KMS-11 (cell line): ENCODE data around the gene ALPK3.

ENCODE experiments used
- H2AFZ ChIP-seq: fragments of 200-600 bp; sonication (generic); 2 replicates; pipeline ENCODE4 v1.6.1; 2016; ENCODE audit warnings: antibody characterized with exemption, mixed run types, low read depth
- H3K27ac ChIP-seq: fragments of 200-600 bp; sonication (generic); 2 replicates; pipeline ENCODE4 v1.6.1; 2016; ENCODE audit warnings: mild to moderate bottlenecking, mixed run types
- H3K27me3 ChIP-seq: fragments of 200-600 bp; sonication (generic); 2 replicates; pipeline ENCODE4 v1.6.1; 2017; ENCODE audit warnings: mild to moderate bottlenecking, low read depth, mixed run types, moderate library complexity; ENCODE audit not compliant: insufficient read depth
- H3K36me3 ChIP-seq: fragments of 200-600 bp; sonication (generic); 2 replicates; pipeline ENCODE4 v1.6.1; 2017; ENCODE audit warnings: mild to moderate bottlenecking, mixed run types; ENCODE audit not compliant: insufficient read depth
- H3K4me1 ChIP-seq: fragments of 200-600 bp; sonication (generic); 2 replicates; pipeline ENCODE4 v1.6.1; 2016; ENCODE audit warnings: mild to moderate bottlenecking, low read depth, mixed run types; ENCODE audit not compliant: poor library complexity, severe bottlenecking
- H3K4me2 ChIP-seq: fragments of 200-600 bp; sonication (generic); 2 replicates; pipeline ENCODE4 v1.7.0; 2016; ENCODE audit warnings: mild to moderate bottlenecking, mixed run types
- H3K4me3 ChIP-seq: fragments of 200-600 bp; sonication (generic); IDR thresholded peaks from 2 replicates; pipeline ENCODE4 v1.6.1; 2017; ENCODE audit warnings: low read depth, low read length, mixed read lengths; ENCODE audit not compliant: insufficient read depth
- H3K79me2 ChIP-seq: fragments of 200-600 bp; sonication (generic); 2 replicates; pipeline ENCODE4 v1.6.1; 2016; ENCODE audit warnings: low read depth, mixed run types; ENCODE audit not compliant: insufficient read depth
- H3K9ac ChIP-seq: fragments of 200-600 bp; sonication (generic); 2 replicates; pipeline ENCODE4 v1.6.1; 2016; ENCODE audit warnings: mild to moderate bottlenecking, mixed run types
- H4K20me1 ChIP-seq: fragments of 200-600 bp; sonication (generic); 2 replicates; pipeline ENCODE4 v1.6.1; 2016; ENCODE audit warnings: mild to moderate bottlenecking, mixed run types; ENCODE audit not compliant: insufficient read depth
- TF ChIP-seq, protein P1 (sequence below): fragments of 200-600 bp; sonication (generic); conservative IDR thresholded peaks from 2 replicates; pipeline ENCODE4 v1.6.1; 2017; ENCODE audit warnings: low read depth, mild to moderate bottlenecking, antibody characterized with exemption, low read length, moderate library complexity, mixed read lengths

Gene ALPK3

DNA sequence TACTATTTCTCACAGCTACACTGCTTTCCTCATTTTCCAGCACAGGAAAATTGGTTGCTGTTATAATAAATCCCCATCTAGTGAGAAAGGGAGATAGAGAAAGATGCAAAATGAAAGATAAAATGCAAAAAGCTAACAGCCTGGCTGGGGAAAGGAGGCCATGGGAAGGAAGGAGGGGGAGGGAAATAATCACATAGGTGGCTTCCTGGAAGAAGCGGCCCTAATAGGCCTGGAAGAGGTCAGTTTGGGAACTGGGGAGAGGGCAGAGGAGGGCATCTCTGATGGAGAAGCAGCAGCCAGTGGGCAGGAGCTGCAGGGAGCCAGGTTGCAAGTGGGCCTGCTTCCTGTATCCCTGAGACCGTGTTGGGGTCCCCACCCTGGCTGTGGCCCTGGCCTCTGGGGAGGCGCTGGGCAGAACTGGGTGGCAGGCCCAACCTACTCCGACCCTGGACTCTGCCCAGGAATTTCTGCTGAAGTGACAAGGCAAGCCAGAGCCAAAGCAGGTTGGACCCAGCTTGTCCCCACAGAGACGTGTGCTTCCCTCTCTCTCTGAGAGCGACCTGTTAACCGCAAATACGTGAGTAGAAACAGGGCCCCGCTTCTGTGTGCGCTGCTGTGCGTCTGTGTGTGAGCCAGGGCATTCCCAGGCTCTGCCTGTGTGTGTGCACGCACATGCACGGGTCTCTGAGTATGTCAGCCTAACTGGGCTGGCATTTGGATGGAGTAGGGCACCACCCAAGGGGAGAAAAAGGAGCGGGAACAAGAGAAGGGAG is 69.2 kb downstream of the ALPK3 start:
- Histone ChIP-seq H4K20me1 (no peaks in the 10 kb centered on the region), H3K79me2 (no peaks in the 10 kb centered on the region), H3K9ac (no peak overlapping the region), H3K4me1 (no peaks in the 10 kb centered on the region), H3K4me2 (no peak overlapping the region), H3K36me3 (no peaks in the 10 kb centered on the region), H3K4me3 (no peak overlapping the region), H3K27ac (no peak overlapping the region), H3K27me3 (no peaks in the 10 kb centered on the region), H2AFZ (no peak overlapping the region)
- TF ChIP-seq, protein P1, sequence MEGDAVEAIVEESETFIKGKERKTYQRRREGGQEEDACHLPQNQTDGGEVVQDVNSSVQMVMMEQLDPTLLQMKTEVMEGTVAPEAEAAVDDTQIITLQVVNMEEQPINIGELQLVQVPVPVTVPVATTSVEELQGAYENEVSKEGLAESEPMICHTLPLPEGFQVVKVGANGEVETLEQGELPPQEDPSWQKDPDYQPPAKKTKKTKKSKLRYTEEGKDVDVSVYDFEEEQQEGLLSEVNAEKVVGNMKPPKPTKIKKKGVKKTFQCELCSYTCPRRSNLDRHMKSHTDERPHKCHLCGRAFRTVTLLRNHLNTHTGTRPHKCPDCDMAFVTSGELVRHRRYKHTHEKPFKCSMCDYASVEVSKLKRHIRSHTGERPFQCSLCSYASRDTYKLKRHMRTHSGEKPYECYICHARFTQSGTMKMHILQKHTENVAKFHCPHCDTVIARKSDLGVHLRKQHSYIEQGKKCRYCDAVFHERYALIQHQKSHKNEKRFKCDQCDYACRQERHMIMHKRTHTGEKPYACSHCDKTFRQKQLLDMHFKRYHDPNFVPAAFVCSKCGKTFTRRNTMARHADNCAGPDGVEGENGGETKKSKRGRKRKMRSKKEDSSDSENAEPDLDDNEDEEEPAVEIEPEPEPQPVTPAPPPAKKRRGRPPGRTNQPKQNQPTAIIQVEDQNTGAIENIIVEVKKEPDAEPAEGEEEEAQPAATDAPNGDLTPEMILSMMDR = no peak

DNA sequence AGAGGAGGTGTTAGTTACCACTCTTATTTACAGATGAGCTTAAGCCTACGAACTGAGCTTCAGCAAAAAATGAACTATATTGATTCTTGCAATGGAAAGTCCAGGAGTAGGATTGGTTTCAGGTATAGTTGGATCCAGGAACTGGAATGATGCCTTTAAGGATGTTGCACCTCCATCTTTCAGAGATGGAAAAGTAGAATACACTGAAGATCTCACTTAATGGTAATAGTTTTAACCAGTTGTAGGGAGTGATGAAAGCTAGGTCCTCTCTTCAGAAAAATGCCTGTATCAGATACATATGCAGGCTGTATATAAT is 69.8 kb downstream of the ALPK3 start:
- no peak overlapping the region for H3K4me3 ChIP-seq
- no peak overlapping the region for H3K9ac ChIP-seq
- H3K4me2 ChIP-seq = no peak overlapping the region
- no peak overlapping the region for H3K27ac ChIP-seq
- no peak overlapping the region for H2AFZ ChIP-seq
- H3K27me3 ChIP-seq = no peaks in the 10 kb centered on the region
- no peaks in the 10 kb centered on the region for H3K4me1 ChIP-seq
- no peaks in the 10 kb centered on the region for H3K36me3 ChIP-seq
- H4K20me1 ChIP-seq = no peaks in the 10 kb centered on the region
- H3K79me2 ChIP-seq = no peaks in the 10 kb centered on the region
- TF ChIP-seq, protein P1 = no peak

DNA sequence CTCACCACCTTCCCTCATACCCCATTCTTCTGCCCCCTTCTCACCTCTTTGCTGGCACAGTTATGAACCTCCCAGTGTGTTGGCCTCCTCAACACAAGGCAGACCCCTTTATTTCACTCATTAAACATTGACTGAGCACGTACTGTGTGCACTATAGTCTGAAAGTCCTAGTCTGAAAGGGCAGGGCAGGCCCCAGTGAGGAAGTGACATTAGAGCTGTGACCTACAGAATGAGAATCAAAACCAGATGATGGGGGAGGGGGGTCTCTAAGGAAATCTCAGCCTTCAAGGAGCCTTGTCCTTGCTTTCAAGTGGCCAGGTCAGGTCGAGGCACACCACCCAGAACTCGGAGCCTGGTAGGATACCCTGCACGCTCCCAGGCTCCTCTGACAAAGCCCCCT is 70.8 kb downstream of the ALPK3 start:
- TF ChIP-seq, protein P1 = no peak
- Histone ChIP-seq H2AFZ (no peak overlapping the region), H3K27ac (no peak overlapping the region)

DNA sequence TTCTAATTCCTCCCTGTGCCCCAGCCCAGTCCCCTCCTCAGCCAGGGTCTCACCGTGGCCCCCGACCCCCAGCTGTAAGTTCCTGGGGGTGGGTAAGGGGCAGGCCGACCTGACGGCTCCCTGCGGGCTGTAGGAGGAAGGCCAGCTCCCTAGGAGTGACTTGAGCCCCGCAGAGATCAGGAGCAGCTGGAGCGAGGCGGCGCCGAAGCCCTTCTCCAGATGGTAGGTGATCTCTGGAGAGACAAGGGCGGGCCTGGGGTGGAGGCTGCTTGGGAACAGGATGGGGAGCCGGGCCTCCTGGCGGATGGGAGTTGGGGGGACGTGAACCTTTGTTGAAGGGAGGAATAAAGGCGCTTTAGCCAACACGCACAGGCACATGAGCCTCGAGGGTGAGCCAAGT is 71.5 kb downstream of the ALPK3 start:
- Histone ChIP-seq H3K4me2 (no peak overlapping the region), H4K20me1 (no peaks in the 10 kb centered on the region), H3K27ac (no peak overlapping the region), H3K4me3 (no peak overlapping the region), H3K36me3 (no peaks in the 10 kb centered on the region), H2AFZ (no peak overlapping the region), H3K9ac (no peak overlapping the region), H3K4me1 (no peaks in the 10 kb centered on the region), H3K27me3 (no peaks in the 10 kb centered on the region), H3K79me2 (no peaks in the 10 kb centered on the region)
- TF ChIP-seq, protein P1 = no peak

More for the DNA sequence above, 70.8 kb downstream of the ALPK3 start:
- Histone ChIP-seq H3K27me3 (no peaks in the 10 kb centered on the region), H3K79me2 (no peaks in the 10 kb centered on the region), H3K4me1 (no peaks in the 10 kb centered on the region), H3K4me3 (no peak overlapping the region), H4K20me1 (no peaks in the 10 kb centered on the region), H3K36me3 (no peaks in the 10 kb centered on the region), H3K9ac (no peak overlapping the region), H3K4me2 (no peak overlapping the region)
